Measurements from ENCODE around the gene LONP2. TPM values are rescaled to one million over a fixed set of nuclear protein-coding genes. Genes with fewer than 3 reads are reported as not detected.
"Not testable (repeated sequence)": the region's sequence is repeated elsewhere in the genome, so short reads cannot be mapped to it uniquely, and the experiment has no call there.

LONP2 gene
- total RNA-seq, 8 experiments from 2014 or later: 25.3 to 70.5 (median 42.5) TPM

- in situ Hi-C loops (cut with MboI; ENCODE audit: low pct_unique_long_range_greater_than_20kb in 2 of 9, low sequenced_read_pairs in 9 of 9, unreplicated experiment in 9 of 9): loop anchor here in 2 of 9 experiments (25.0 kb wide), 2 partner anchors 168 to 243 kb away; partner anchors contain the start of gene N4BP1 (in 1 of the 2)
- peaks cover 27 to 44% of the 10 kb centered on the region in 2 donors for H3K4me1 ChIP-seq (replicated peaks in 1 of 2)
- H3K4me3 ChIP-seq: no peak overlapping the region
- H3K27ac ChIP-seq: no peak overlapping the region
- no peak for ATAC-seq (replicated peaks in 6 of 8)
- WGBS, 10 experiments: 60 to 86% (median 80%) methylated on average over 1 of the region's 1 CpG; no CpG with 5 or more reads in 4 of the 10 experiments
These were observed 125.7 kb downstream of the LONP2 start for GRCh38 chr16:48369765-48370164.

GRCh38 chr16:48370229-48370628 lies 126.1 kb downstream of the LONP2 start:
- WGBS, 10 experiments: 75 to 100% (median 94%) methylated on average over 1 to 8 of the region's 8 CpGs; no CpG with 5 or more reads in 1 of the 10 experiments
- in situ Hi-C loops (cut with MboI; ENCODE audit: low pct_unique_long_range_greater_than_20kb in 2 of 9, low sequenced_read_pairs in 9 of 9, unreplicated experiment in 9 of 9): loop anchor here in 2 of 9 experiments (25.0 kb wide), 2 partner anchors 167 to 242 kb away; partner anchors contain the start of gene N4BP1 (in 1 of the 2)

GRCh38 chr16:48370668-48371392 lies 126.7 kb downstream of the LONP2 start:
- ATAC-seq (replicated peaks in 6 of 8); H3K27ac ChIP-seq; H3K4me3 ChIP-seq: not testable (repeated sequence)
- in situ Hi-C loops (cut with MboI; ENCODE audit: low pct_unique_long_range_greater_than_20kb in 2 of 9, low sequenced_read_pairs in 9 of 9, unreplicated experiment in 9 of 9): loop anchor here in 2 of 9 experiments (25.0 kb wide), 2 partner anchors 166 to 241 kb away; partner anchors contain the start of gene N4BP1 (in 1 of the 2)
- peaks cover 22 to 38% of the 10 kb centered on the region in 2 donors for H3K4me1 ChIP-seq (replicated peaks in 1 of 2)
- 80 to 100% (median 93%) methylated on average over 1 to 16 of the region's 18 CpGs; no CpG with 5 or more reads in 1 of the 10 experiments for WGBS, 10 experiments

More at GRCh38 chr16:48370229-48370628, 126.1 kb downstream of the LONP2 start:
- H3K4me3 ChIP-seq: no peak overlapping the region
- H3K27ac ChIP-seq: no peak overlapping the region
- H3K4me1 ChIP-seq (replicated peaks in 1 of 2): peaks cover 22 to 39% of the 10 kb centered on the region in 2 donors
- ATAC-seq (replicated peaks in 6 of 8): no peak

- ATAC-seq (replicated peaks in 6 of 8): no peak
- Histone ChIP-seq H3K4me3 (no peak overlapping the region), H3K27ac (no peak overlapping the region), H3K4me1 (replicated peaks in 1 of 2) (peaks cover 22 to 36% of the 10 kb centered on the region in 2 donors)
- in situ Hi-C loops (cut with MboI; ENCODE audit: low pct_unique_long_range_greater_than_20kb in 2 of 9, low sequenced_read_pairs in 9 of 9, unreplicated experiment in 9 of 9): loop anchor here in 2 of 9 experiments (25.0 kb wide), 2 partner anchors 166 to 241 kb away; partner anchors contain the start of gene N4BP1 (in 1 of the 2)
These were observed 127.3 kb downstream of the LONP2 start for GRCh38 chr16:48371393-48371780.

GRCh38 chr16:48372744-48373143 lies 128.6 kb downstream of the LONP2 start:
- peak in 4 of 8 experiments; percentile 26 to 77 (median 62) for ATAC-seq (replicated peaks in 6 of 8)
- WGBS, 10 experiments: 58 to 94% (median 76%) methylated on average over 2 to 4 of the region's 4 CpGs; no CpG with 5 or more reads in 2 of the 10 experiments
- Histone ChIP-seq H3K27ac (no peak overlapping the region), H3K4me1 (replicated peaks in 1 of 2) (peaks cover 17 to 24% of the 10 kb centered on the region in 2 donors), H3K4me3 (no peak overlapping the region)
- in situ Hi-C loops (cut with MboI; ENCODE audit: low pct_unique_long_range_greater_than_20kb in 2 of 9, low sequenced_read_pairs in 9 of 9, unreplicated experiment in 9 of 9): loop anchor here in 2 of 9 experiments (25.0 kb wide), 2 partner anchors 165 to 240 kb away; partner anchors contain the start of gene N4BP1 (in 1 of the 2)

GRCh38 chr16:48373258-48374029 lies 129.3 kb downstream of the LONP2 start:
- 60 to 100% (median 86%) methylated on average over 1 to 4 of the region's 4 CpGs; no CpG with 5 or more reads in 1 of the 10 experiments for WGBS, 10 experiments
- in situ Hi-C loops (cut with MboI; ENCODE audit: low pct_unique_long_range_greater_than_20kb in 2 of 9, low sequenced_read_pairs in 9 of 9, unreplicated experiment in 9 of 9): loop anchor here in 2 of 9 experiments (25.0 kb wide), 2 partner anchors 164 to 239 kb away; partner anchors contain the start of gene N4BP1 (in 1 of the 2)
- ATAC-seq (replicated peaks in 6 of 8): peak in 5 of 8 experiments; percentile 26 to 90 (median 74)
- H3K4me1 ChIP-seq (replicated peaks in 1 of 2): peaks cover 17 to 24% of the 10 kb centered on the region in 2 donors
- no peak overlapping the region for H3K27ac ChIP-seq
- H3K4me3 ChIP-seq: no peak overlapping the region

GRCh38 chr16:48374255-48374654 lies 130.2 kb downstream of the LONP2 start:
- Histone ChIP-seq H3K27ac (no peak overlapping the region), H3K4me1 (replicated peaks in 1 of 2) (peaks cover 19 to 31% of the 10 kb centered on the region in 2 donors), H3K4me3 (no peak overlapping the region)
- ATAC-seq (replicated peaks in 6 of 8): no peak
- in situ Hi-C loops (cut with MboI; ENCODE audit: low pct_unique_long_range_greater_than_20kb in 2 of 9, low sequenced_read_pairs in 9 of 9, unreplicated experiment in 9 of 9): loop anchor here in 2 of 9 experiments (25.0 kb wide), 2 partner anchors 163 to 238 kb away; partner anchors contain the start of gene N4BP1 (in 1 of the 2)
- WGBS, 10 experiments: 19 to 100% (median 87%) methylated on average over 1 to 2 of the region's 2 CpGs

- 84 to 100% (median 94%) methylated on average over 3 to 7 of the region's 7 CpGs; no CpG with 5 or more reads in 3 of the 10 experiments for WGBS, 10 experiments
- not testable (repeated sequence) for ATAC-seq (replicated peaks in 6 of 8); H3K4me3 ChIP-seq; H3K27ac ChIP-seq
- in situ Hi-C loops (cut with MboI; ENCODE audit: low pct_unique_long_range_greater_than_20kb in 2 of 9, low sequenced_read_pairs in 9 of 9, unreplicated experiment in 9 of 9): loop anchor here in 3 of 9 experiments (25.0 kb wide), 2 partner anchors 90 to 235 kb away; partner anchors contain the start of gene N4BP1 (in 2 of the 3)
- H3K4me1 ChIP-seq (replicated peaks in 1 of 2): peaks cover 24 to 27% of the 10 kb centered on the region in 2 donors
These were observed 133.2 kb downstream of the LONP2 start for GRCh38 chr16:48377301-48377700.

GRCh38 chr16:48378276-48378675 lies 134.2 kb downstream of the LONP2 start:
- 71 to 100% (median 98%) methylated on average over 1 to 5 of the region's 5 CpGs; no CpG with 5 or more reads in 4 of the 10 experiments for WGBS, 10 experiments
- H3K4me3 ChIP-seq: no peak overlapping the region

GRCh38 chr16:48378836-48379235 lies 134.7 kb downstream of the LONP2 start:
- H3K27ac ChIP-seq: no peak overlapping the region
- in situ Hi-C loops (cut with MboI; ENCODE audit: low pct_unique_long_range_greater_than_20kb in 2 of 9, low sequenced_read_pairs in 9 of 9, unreplicated experiment in 9 of 9): loop anchor here in 3 of 9 experiments (25.0 kb wide), 2 partner anchors 92 to 233 kb away; partner anchors contain the start of gene N4BP1 (in 2 of the 3)
- no peak overlapping the region for H3K4me3 ChIP-seq
- peak in 2 of 8 experiments; percentile 13 to 17 for ATAC-seq (replicated peaks in 6 of 8)
- H3K4me1 ChIP-seq (replicated peaks in 1 of 2): peaks cover 13 to 21% of the 10 kb centered on the region in 2 donors
- 80 to 100% (median 83%) methylated on average over 1 of the region's 1 CpG; no CpG with 5 or more reads in 4 of the 10 experiments for WGBS, 10 experiments

More at GRCh38 chr16:48378276-48378675, 134.2 kb downstream of the LONP2 start:
- Histone ChIP-seq H3K27ac (no peak overlapping the region), H3K4me1 (replicated peaks in 1 of 2) (peaks cover 19 to 26% of the 10 kb centered on the region in 2 donors)
- ATAC-seq (replicated peaks in 6 of 8): no peak
- in situ Hi-C loops (cut with MboI; ENCODE audit: low pct_unique_long_range_greater_than_20kb in 2 of 9, low sequenced_read_pairs in 9 of 9, unreplicated experiment in 9 of 9): loop anchor here in 3 of 9 experiments (25.0 kb wide), 2 partner anchors 91 to 234 kb away; partner anchors contain the start of gene N4BP1 (in 2 of the 3)

- ATAC-seq (replicated peaks in 6 of 8): no peak
- H3K4me1 ChIP-seq (replicated peaks in 1 of 2): peaks cover 12 to 20% of the 10 kb centered on the region in 2 donors
- in situ Hi-C loops (cut with MboI; ENCODE audit: low pct_unique_long_range_greater_than_20kb in 2 of 9, low sequenced_read_pairs in 9 of 9, unreplicated experiment in 9 of 9): loop anchor here in 3 of 9 experiments (25.0 kb wide), 2 partner anchors 94 to 231 kb away; partner anchors contain the start of gene N4BP1 (in 2 of the 3)
These were observed 137.1 kb downstream of the LONP2 start for GRCh38 chr16:48381201-48381600.

GRCh38 chr16:48382131-48382530 lies 138.0 kb downstream of the LONP2 start:
- Histone ChIP-seq H3K4me3 (no peak overlapping the region), H3K4me1 (replicated peaks in 1 of 2) (peaks cover 8 to 20% of the 10 kb centered on the region in 2 donors), H3K27ac (no peak overlapping the region)
- no peak for ATAC-seq (replicated peaks in 6 of 8)
- 90 to 100% (median 100%) methylated on average over 1 to 4 of the region's 4 CpGs for WGBS, 10 experiments
- in situ Hi-C loops (cut with MboI; ENCODE audit: low pct_unique_long_range_greater_than_20kb in 2 of 9, low sequenced_read_pairs in 9 of 9, unreplicated experiment in 9 of 9): loop anchor here in 3 of 9 experiments (25.0 kb wide), 2 partner anchors 95 to 230 kb away; partner anchors contain the start of gene N4BP1 (in 2 of the 3)

More at GRCh38 chr16:48381201-48381600, 137.1 kb downstream of the LONP2 start:
- Histone ChIP-seq H3K27ac (no peak overlapping the region), H3K4me3 (no peak overlapping the region)
- whole genome bisulfite sequencing, 10 experiments: 60 to 100% (median 84%) methylated on average over 1 to 5 of the region's 5 CpGs; no CpG with 5 or more reads in 3 of the 10 experiments

All from motor neuron (in vitro differentiated cells).